Coronary artery (tissue), 2 donors: ENCODE data around the gene MCCC2.

Experiments used
- DNase-seq: peaks from one replicate; pipeline ENCODE4 v3.0.0-alpha.2; 2017; ENCODE audit warnings: low spot score
- H3K27ac ChIP-seq, 2 donors: fragments of 200-600 bp; sonication (generic); one replicate each; pipeline ENCODE4 v1.5.1; 2016 to 2019
- H3K4me3 ChIP-seq: fragments of 200-600 bp; sonication (generic); 2 replicates; pipeline ENCODE4 v1.5.1; 2016; ENCODE audit warnings: mild to moderate bottlenecking, moderate library complexity
- TF ChIP-seq, protein P1 (sequence below): fragments of 200-600 bp; sonication (generic); IDR thresholded peaks from one replicate; pipeline ENCODE4 v1.5.1; 2019; ENCODE audit warnings: antibody characterized with exemption

The MCCC2 gene

DNA sequence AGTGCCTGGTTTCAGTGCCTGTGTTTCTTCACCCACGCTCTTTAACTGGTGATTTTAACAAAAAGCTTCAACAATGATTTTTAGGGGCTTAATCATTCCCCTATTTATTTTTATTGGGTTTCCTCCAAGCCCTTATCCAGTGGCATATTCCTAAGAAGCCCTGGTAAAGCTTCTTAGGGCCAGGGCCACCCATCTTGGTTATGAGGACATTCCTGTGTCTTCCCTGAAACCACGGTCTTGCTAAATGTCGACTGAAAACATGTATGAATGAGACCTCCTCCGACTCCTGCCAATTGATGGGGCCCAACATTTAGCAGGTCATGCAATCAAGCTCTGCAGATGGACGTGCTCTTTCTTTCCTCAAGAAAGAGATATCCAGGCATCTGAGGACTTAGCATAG lies 118.3 kb downstream of the MCCC2 start:
- TF ChIP-seq, protein P1, sequence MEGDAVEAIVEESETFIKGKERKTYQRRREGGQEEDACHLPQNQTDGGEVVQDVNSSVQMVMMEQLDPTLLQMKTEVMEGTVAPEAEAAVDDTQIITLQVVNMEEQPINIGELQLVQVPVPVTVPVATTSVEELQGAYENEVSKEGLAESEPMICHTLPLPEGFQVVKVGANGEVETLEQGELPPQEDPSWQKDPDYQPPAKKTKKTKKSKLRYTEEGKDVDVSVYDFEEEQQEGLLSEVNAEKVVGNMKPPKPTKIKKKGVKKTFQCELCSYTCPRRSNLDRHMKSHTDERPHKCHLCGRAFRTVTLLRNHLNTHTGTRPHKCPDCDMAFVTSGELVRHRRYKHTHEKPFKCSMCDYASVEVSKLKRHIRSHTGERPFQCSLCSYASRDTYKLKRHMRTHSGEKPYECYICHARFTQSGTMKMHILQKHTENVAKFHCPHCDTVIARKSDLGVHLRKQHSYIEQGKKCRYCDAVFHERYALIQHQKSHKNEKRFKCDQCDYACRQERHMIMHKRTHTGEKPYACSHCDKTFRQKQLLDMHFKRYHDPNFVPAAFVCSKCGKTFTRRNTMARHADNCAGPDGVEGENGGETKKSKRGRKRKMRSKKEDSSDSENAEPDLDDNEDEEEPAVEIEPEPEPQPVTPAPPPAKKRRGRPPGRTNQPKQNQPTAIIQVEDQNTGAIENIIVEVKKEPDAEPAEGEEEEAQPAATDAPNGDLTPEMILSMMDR, result no peak
- no peak for DNase-seq
- no peak overlapping the region for H3K4me3 ChIP-seq
- H3K27ac ChIP-seq, result no peak overlapping the region

DNA sequence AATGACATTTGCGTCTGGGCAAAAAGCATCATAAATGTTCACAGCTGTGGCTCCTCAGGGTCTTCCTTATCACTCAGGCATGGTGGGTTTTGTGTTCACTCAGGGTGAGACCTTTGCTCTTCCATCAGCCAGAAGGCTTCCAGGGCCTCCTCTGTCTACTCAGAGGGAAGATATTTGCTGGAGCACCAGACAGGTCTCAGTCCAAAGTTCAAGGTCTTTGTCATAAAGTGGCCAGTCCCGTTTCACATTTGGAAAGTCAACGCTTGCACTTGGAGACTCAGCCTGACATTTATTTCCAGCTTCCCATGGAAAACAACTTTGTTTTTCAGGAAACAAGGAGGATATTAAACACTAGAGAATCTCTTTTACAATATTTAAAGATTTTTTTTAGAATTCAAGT lies 119.8 kb downstream of the MCCC2 start:
- no peak for DNase-seq
- TF ChIP-seq, protein P1, result no peak
- no peak overlapping the region for H3K27ac ChIP-seq

More for the DNA sequence above, 119.8 kb downstream of the MCCC2 start:
- no peak overlapping the region for H3K4me3 ChIP-seq
